CD4-positive, alpha-beta memory T cell (primary cell): ENCODE results near the gene CEP41. TPM values are rescaled to one million over a fixed set of nuclear protein-coding genes. Genes with fewer than 3 reads are reported as not detected.

Source experiments
- CTCF ChIA-PET: fragments of 350-600 bp; sonication (Branson Sonifier 250); formaldehyde crosslinking; loops from one replicate; lab custom pipeline; 2021; ENCODE audit warnings: inconsistent platforms; ENCODE audit not compliant: partially characterized antibody; lab: Charles Lee
- POLR2A ChIA-PET: fragments of 350-600 bp; sonication (Branson Sonifier 250); formaldehyde crosslinking; loops from one replicate; lab custom pipeline; 2021; ENCODE audit not compliant: partially characterized antibody; lab: Charles Lee
- DNase-seq, 5 donors: peaks; one replicate each; pipeline versions ENCODE4 v3.0.0 to v3.0.0-alpha.2; 2020 to 2022; ENCODE audit warnings: mixed read lengths in 1 of 5
- H3K27ac ChIP-seq: one replicate; pipeline ENCODE4 v1.7.0; 2013; ENCODE audit warnings: low read depth, low read length
- H3K27me3 ChIP-seq: 2 replicates; pipeline ENCODE4 v1.7.0; 2013; ENCODE audit warnings: mild to moderate bottlenecking, low read length, moderate library complexity; ENCODE audit not compliant: insufficient read depth
- H3K36me3 ChIP-seq: 2 replicates; pipeline ENCODE4 v1.7.0; 2013; ENCODE audit warnings: mild to moderate bottlenecking, low read length, moderate library complexity; ENCODE audit not compliant: insufficient read depth
- H3K4me1 ChIP-seq: 2 replicates; pipeline ENCODE4 v1.7.0; 2013; ENCODE audit warnings: mild to moderate bottlenecking, low read length, moderate library complexity; ENCODE audit not compliant: insufficient read depth
- H3K4me3 ChIP-seq, 2 donors: one replicate each; pipeline ENCODE4 v1.7.0; 2013; ENCODE audit warnings: low read length in 2 of 2, mild to moderate bottlenecking in 1 of 2
- H3K9me3 ChIP-seq, 2 donors: one replicate each; pipeline ENCODE4 v1.7.0; 2013; ENCODE audit warnings: low read length in 2 of 2, control low read depth in 1 of 2; ENCODE audit not compliant: control insufficient read depth in 1 of 2
- H3K27ac Mint-ChIP-seq, 7 donors: one replicate each; pipeline ENCODE4 v1.8.0; 2020 to 2021; ENCODE audit warnings: mixed read lengths in 7 of 7, mild to moderate bottlenecking in 6 of 7, inconsistent platforms in 3 of 7, moderate library complexity in 3 of 7
- H3K27me3 Mint-ChIP-seq, 2 donors: one replicate each; pipeline ENCODE4 v1.8.0; 2020 to 2021; ENCODE audit warnings: mixed read lengths in 2 of 2
- H3K36me3 Mint-ChIP-seq, 2 donors: one replicate each; pipeline ENCODE4 v1.8.0; 2020 to 2021; ENCODE audit warnings: mixed read lengths in 2 of 2, inconsistent platforms in 1 of 2, mild to moderate bottlenecking in 1 of 2
- H3K4me1 Mint-ChIP-seq, 4 donors: one replicate each; pipeline ENCODE4 v1.8.0; 2020 to 2021; ENCODE audit warnings: mixed read lengths in 4 of 4, mild to moderate bottlenecking in 1 of 4
- H3K4me3 Mint-ChIP-seq, 8 donors: one replicate each; pipeline ENCODE4 v1.8.0; 2020 to 2021; ENCODE audit warnings: mixed read lengths in 8 of 8, mild to moderate bottlenecking in 7 of 8, moderate library complexity in 6 of 8, inconsistent platforms in 3 of 8
- H3K9me3 Mint-ChIP-seq, 8 donors: one replicate each; pipeline ENCODE4 v1.8.0; 2020 to 2021; ENCODE audit warnings: mixed read lengths in 8 of 8, mild to moderate bottlenecking in 5 of 8, inconsistent platforms in 3 of 8, moderate library complexity in 1 of 8
- intact Hi-C: fragments of 100-400 bp; cut with micrococcal nuclease; formaldehyde crosslinking; loops from one replicate; pipeline ENCODE4 v1.15.1; 2023
- polyA plus RNA-seq, 2 donors: library from polyadenylated mRNA; unstranded; fragments of 300-500 nt; fragmentation: Illumina TruSeq; gene quantifications; one replicate each; pipeline ENCODE4 v1.2.3, GENCODE V29; 2021
- total RNA-seq, 2 experiments: library from RNA; stranded (reverse); gene quantifications; one replicate each; pipeline ENCODE4 v1.2.3, GENCODE V29; 2021

Gene CEP41
- total and polyA plus RNA-seq, 4 experiments from 2014 or later: 6.0 to 20.9 (median 11.8) TPM

- POLR2A ChIA-PET: no interaction called here
- Histone ChIP-seq H3K4me1 (peaks cover 13% of the 10 kb centered on the region), H3K36me3 (no peaks in the 10 kb centered on the region), H3K27me3 (no peaks in the 10 kb centered on the region), H3K9me3 (no peaks in the 10 kb centered on the region), H3K4me3 (no peak overlapping the region), H3K27ac (no peak overlapping the region)
- peaks cover 0 to 5% of the 10 kb centered on the region in 2 donors for H3K36me3 Mint-ChIP-seq
- peaks cover 0 to 13% (median 9%) of the 10 kb centered on the region in 8 donors for H3K9me3 Mint-ChIP-seq
- no peak for DNase-seq
- H3K4me3 Mint-ChIP-seq: no peak overlapping the region
- H3K27ac Mint-ChIP-seq: no peak overlapping the region
- intact Hi-C loops: no loop called here
- peaks cover 14 to 18% (median 17%) of the 10 kb centered on the region in 4 donors for H3K4me1 Mint-ChIP-seq
- CTCF ChIA-PET: no interaction called here
- peaks cover 2 to 8% of the 10 kb centered on the region in 2 donors for H3K27me3 Mint-ChIP-seq
Observed at GRCh38 chr7:130444751-130445407, 4.1 kb upstream of the CEP41 start.

DNA sequence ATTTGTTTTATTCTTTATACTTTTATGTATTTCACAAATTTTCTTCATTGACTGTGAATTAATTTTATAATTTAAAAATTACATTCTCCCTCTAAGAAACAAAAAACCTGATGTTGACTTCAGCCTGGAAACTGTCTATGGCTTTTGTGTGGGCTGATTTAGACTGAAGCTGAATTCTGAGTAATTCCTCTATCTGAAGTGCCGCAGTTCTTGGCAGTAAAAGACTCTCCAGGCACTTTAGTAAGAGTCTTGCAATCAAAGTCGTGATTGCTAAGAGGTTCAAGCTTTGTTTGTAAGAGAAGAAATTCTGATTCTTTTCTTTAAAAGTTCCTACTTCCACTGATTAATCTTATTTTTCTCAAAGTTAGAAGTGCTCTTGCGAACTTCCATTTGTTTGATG is 3.4 kb upstream of the CEP41 start:
- H3K4me3 ChIP-seq: no peak overlapping the region
- H3K4me1 ChIP-seq: peaks cover 13% of the 10 kb centered on the region
- H3K4me1 Mint-ChIP-seq: peaks cover 17 to 23% (median 18%) of the 10 kb centered on the region in 4 donors
- H3K36me3 Mint-ChIP-seq: peaks cover 0 to 5% of the 10 kb centered on the region in 2 donors
- no peak overlapping the region for H3K27ac ChIP-seq
- peaks cover 0 to 13% (median 9%) of the 10 kb centered on the region in 8 donors for H3K9me3 Mint-ChIP-seq
- intact Hi-C loops: no loop called here
- H3K36me3 ChIP-seq: no peaks in the 10 kb centered on the region
- H3K9me3 ChIP-seq: no peaks in the 10 kb centered on the region
- no peaks in the 10 kb centered on the region for H3K27me3 ChIP-seq
- H3K4me3 Mint-ChIP-seq: no peak overlapping the region
- ChIA-PET CTCF (no interaction called here), POLR2A (no interaction called here)
- DNase-seq: no peak
- no peak overlapping the region for H3K27ac Mint-ChIP-seq
- peaks cover 2 to 8% of the 10 kb centered on the region in 2 donors for H3K27me3 Mint-ChIP-seq

- no peak overlapping the region for H3K4me3 ChIP-seq
- ChIA-PET CTCF (no interaction called here), POLR2A (no interaction called here)
- peak overlapping the region in 2 of 7 donors; percentile 3 to 42 for H3K27ac Mint-ChIP-seq
- no peaks in the 10 kb centered on the region for H3K27me3 ChIP-seq
- no peak overlapping the region for H3K27ac ChIP-seq
- H3K4me1 ChIP-seq: peaks cover 13% of the 10 kb centered on the region
- peaks cover 0 to 5% of the 10 kb centered on the region in 2 donors for H3K36me3 Mint-ChIP-seq
- DNase-seq: no peak
- no peaks in the 10 kb centered on the region for H3K36me3 ChIP-seq
- H3K4me1 Mint-ChIP-seq: peaks cover 17 to 23% (median 18%) of the 10 kb centered on the region in 4 donors
- intact Hi-C loops: no loop called here
- H3K27me3 Mint-ChIP-seq: peaks cover 0 to 6% of the 10 kb centered on the region in 2 donors
- H3K9me3 ChIP-seq: no peaks in the 10 kb centered on the region
- peak overlapping the region in 1 of 8 donors; percentile 98 for H3K4me3 Mint-ChIP-seq
- peaks cover 0 to 4% (median 2%) of the 10 kb centered on the region in 8 donors for H3K9me3 Mint-ChIP-seq
Observed at GRCh38 chr7:130442601-130443000, 1.8 kb upstream of the CEP41 start.

DNA sequence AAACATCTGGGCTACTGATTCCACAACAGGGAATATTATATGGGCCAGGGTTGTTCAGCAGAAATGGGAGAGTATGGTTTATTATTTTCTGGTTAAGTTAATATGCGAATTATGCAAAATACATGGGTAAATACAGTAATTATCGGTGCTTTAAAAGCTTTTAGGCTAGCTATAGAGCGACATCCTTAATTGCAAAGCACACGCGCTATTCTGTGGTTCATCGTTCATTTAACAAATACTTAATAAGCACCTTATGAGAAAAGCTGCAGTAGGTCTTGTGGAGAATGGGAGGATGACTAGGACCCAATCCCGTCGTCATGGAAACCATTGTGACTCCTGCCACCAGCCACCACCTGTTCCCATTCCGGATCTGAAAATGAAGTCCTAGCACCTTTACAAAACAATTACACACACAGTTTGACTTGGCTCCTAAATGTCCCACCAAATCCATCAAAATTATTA is 623 bp upstream of the CEP41 start:
- Mint-ChIP-seq H3K4me1 (peaks cover 17 to 23% (median 18%) of the 10 kb centered on the region in 4 donors), H3K27me3 (peaks cover 0 to 4% of the 10 kb centered on the region in 2 donors), H3K27ac (peak overlapping the region in 6 of 7 donors; percentile 14 to 98 (median 92)), H3K4me3 (peak overlapping the region; percentile 96 to 99 (median 98)), H3K9me3 (peaks cover 0 to 4% (median 0%) of the 10 kb centered on the region in 8 donors), H3K36me3 (peaks cover 0 to 5% of the 10 kb centered on the region in 2 donors)
- Histone ChIP-seq H3K9me3 (no peaks in the 10 kb centered on the region), H3K4me3 (peak overlapping the region in 1 of 2 donors; percentile 81), H3K4me1 (peaks cover 13% of the 10 kb centered on the region), H3K27ac (no peak overlapping the region), H3K36me3 (no peaks in the 10 kb centered on the region), H3K27me3 (no peaks in the 10 kb centered on the region)
- ChIA-PET CTCF (interaction anchor here (0.9 to 1.1 kb wide), 2 partner anchors 43 to 46 kb away, joined by 3 read pairs; no protein-coding TSS in a partner anchor), POLR2A (no interaction called here)
- DNase-seq: no peak
- intact Hi-C loops: loop anchor here (2.0 kb wide), 1 partner anchor 371 kb away; the partner anchor contains the start of gene KLHDC10

- Mint-ChIP-seq H3K27me3 (no peaks in the 10 kb centered on the region), H3K36me3 (peaks cover 0 to 5% of the 10 kb centered on the region in 2 donors), H3K27ac (no peak overlapping the region), H3K4me1 (peaks cover 9 to 16% (median 13%) of the 10 kb centered on the region in 4 donors), H3K9me3 (no peaks in the 10 kb centered on the region), H3K4me3 (no peak overlapping the region)
- Histone ChIP-seq H3K4me1 (peaks cover 18% of the 10 kb centered on the region), H3K27me3 (no peaks in the 10 kb centered on the region), H3K9me3 (no peaks in the 10 kb centered on the region), H3K27ac (no peak overlapping the region), H3K4me3 (no peak overlapping the region), H3K36me3 (no peaks in the 10 kb centered on the region)
- CTCF ChIA-PET: interaction anchor here (1.6 kb wide), 1 partner anchor 9 kb away, joined by 4 read pairs; no protein-coding TSS in a partner anchor
- intact Hi-C loops: no loop called here
- POLR2A ChIA-PET: interaction anchor here (0.7 kb wide), 1 partner anchor 249 kb away, joined by 3 read pairs; no protein-coding TSS in a partner anchor
- no peak for DNase-seq
Observed at GRCh38 chr7:130436253-130436652, 4.6 kb downstream of the CEP41 start.

GRCh38 chr7:130435311-130435854 is 5.4 kb downstream of the CEP41 start:
- intact Hi-C loops: no loop called here
- Histone ChIP-seq H3K4me1 (peaks cover 16% of the 10 kb centered on the region), H3K36me3 (no peaks in the 10 kb centered on the region), H3K27me3 (no peaks in the 10 kb centered on the region), H3K27ac (no peak overlapping the region), H3K4me3 (no peak overlapping the region), H3K9me3 (no peaks in the 10 kb centered on the region)
- H3K4me3 Mint-ChIP-seq: no peak overlapping the region
- no peaks in the 10 kb centered on the region for H3K9me3 Mint-ChIP-seq
- DNase-seq: no peak
- POLR2A ChIA-PET: no interaction called here
- CTCF ChIA-PET: no interaction called here
- peaks cover 3 to 10% (median 7%) of the 10 kb centered on the region in 4 donors for H3K4me1 Mint-ChIP-seq
- no peaks in the 10 kb centered on the region for H3K36me3 Mint-ChIP-seq
- no peaks in the 10 kb centered on the region for H3K27me3 Mint-ChIP-seq
- H3K27ac Mint-ChIP-seq: no peak overlapping the region

DNA sequence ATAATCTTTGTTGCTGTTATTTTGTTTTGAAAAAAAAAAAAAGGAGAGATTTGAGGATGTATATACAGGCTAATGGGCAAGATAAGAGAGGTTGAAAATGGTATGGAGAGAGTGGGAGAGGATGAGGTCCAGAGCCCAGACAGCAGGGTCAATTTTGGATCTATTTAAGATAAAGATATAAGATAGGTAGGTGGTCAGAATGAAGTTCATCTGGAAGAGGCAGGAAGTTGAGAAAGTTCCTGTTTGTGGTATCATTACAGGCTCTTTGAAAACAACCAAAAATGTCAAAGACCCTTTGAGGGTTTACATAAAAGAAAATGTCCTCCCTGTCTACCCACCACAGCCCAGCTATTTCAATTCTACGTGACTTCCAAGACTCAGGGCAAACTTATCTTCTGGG is 7.5 kb downstream of the CEP41 start:
- Histone ChIP-seq H3K27ac (no peak overlapping the region), H3K27me3 (no peaks in the 10 kb centered on the region), H3K9me3 (no peaks in the 10 kb centered on the region), H3K36me3 (no peaks in the 10 kb centered on the region), H3K4me3 (no peak overlapping the region), H3K4me1 (peaks cover 13% of the 10 kb centered on the region)
- ChIA-PET CTCF (no interaction called here), POLR2A (no interaction called here)
- H3K9me3 Mint-ChIP-seq: no peaks in the 10 kb centered on the region
- H3K27me3 Mint-ChIP-seq: no peaks in the 10 kb centered on the region
- no peak overlapping the region for H3K4me3 Mint-ChIP-seq
- peaks cover 1 to 3% of the 10 kb centered on the region in 2 donors for H3K36me3 Mint-ChIP-seq
- H3K27ac Mint-ChIP-seq: no peak overlapping the region
- peaks cover 0 to 4% (median 4%) of the 10 kb centered on the region in 4 donors for H3K4me1 Mint-ChIP-seq
- no peak for DNase-seq
- intact Hi-C loops: no loop called here
